Head of caudate nucleus (tissue), 42 donors: ENCODE measurements around the gene SSH2.

Experiments used
- DNase-seq, 42 donors: peaks; one replicate each; pipeline versions ENCODE4 v3.0.0 to v3.0.0-alpha.2; 2020 to 2021; ENCODE audit warnings: mixed read lengths in 7 of 42
- intact Hi-C: fragments of 100-400 bp; cut with DNase I; formaldehyde crosslinking; loops from one replicate; pipeline ENCODE4 v1.15.0; 2022

Gene SSH2

GRCh38 chr17:29582254-29582765 lies 347.7 kb downstream of the SSH2 start:
- intact Hi-C loops, result no loop called here
- peak in 1 of 42 donors; percentile 16 for DNase-seq

GRCh38 chr17:29581583-29582253 lies 348.3 kb downstream of the SSH2 start:
- DNase-seq, result peak in 25 of 42 donors; percentile 37 to 83 (median 65)
- intact Hi-C loops, result no loop called here

- intact Hi-C loops, result loop anchor here (10.0 kb wide), 1 partner anchor 205 kb away; no protein-coding TSS in a partner anchor
- DNase-seq, result peak; percentile 83 to 97 (median 92)
These were observed 349.9 kb downstream of the SSH2 start for GRCh38 chr17:29579866-29580771.

DNA sequence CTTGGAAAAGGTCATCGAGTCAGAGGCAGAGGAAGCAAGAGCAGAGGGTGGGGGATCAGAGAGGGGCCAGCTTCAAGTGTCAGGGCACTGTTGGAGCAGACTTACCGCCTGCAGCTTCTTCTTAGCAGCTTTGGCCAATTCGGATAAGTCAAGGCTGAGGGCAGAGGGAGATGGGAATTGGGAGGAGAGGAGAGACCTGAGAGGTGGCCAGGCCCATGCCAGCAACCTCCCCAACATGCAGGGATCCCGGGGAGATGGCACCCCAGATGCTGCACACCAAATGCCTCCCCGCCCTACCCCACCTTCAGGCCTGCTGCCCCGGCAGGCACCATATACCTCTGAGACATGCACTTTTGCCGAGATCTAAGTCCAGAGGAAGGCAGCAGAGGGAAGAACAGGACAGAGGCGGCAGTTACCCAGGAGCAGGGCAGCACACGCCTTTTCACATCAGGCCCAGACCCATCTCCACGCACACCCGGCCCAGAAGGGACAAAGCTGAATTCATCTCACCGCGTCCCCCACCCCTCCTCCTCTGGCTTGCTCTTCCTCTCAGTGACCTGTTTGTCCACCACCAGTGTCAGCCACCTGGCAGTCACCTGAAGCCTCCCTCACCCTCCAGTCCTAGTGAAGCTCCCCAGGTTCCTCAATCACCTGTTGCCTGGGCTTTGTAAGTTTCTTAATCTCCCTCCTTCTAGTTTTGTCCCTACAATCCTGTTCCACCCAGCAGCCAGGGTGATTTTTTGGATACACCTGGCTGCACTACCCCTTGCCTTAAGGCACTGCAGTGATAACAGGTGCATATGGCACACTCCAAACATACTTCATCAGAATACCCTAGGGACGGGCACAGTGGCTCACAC lies 351.2 kb downstream of the SSH2 start:
- no peak for DNase-seq
- intact Hi-C loops, result loop anchor here (10.0 kb wide), 1 partner anchor 204 kb away; no protein-coding TSS in a partner anchor

DNA sequence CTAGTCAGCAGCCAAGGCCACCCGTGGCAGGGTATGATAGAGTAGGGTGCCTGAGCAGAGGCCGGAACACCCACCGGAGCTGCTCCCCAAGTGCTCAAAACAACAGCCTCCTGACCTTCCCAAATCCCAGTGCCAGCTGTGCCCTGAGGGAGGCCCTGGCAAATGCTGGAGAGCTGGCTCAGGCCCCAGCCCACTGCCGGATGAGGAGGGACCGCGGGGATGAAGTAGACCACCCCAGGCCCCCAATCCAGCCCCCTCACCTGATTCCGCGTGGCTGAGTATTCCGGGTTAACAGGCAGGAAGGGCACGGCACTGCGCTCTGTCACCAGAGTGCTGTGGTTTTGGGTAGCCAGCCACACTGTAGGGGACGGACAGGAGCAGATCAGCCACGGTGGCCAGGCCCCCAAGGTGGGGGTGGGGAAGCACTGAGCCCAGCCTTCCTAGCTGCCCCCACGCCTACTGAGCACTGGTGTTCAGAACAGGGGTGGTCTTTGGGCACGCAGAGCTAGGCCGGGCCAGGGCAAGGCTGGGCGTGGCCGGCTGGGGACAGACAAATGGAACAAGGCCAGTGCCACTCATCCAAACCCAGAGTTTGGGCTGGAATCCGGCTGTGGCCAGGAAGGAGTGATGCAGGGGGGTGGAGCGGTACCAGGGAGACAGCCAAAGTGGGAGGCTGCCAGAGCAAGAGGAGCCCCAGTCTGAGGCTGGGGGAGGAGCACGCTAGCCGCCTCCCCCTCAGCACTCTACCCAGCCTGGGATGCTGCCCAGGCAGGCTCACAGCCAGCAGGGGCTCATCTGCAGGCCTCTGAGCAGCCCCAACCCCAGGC lies 352.4 kb downstream of the SSH2 start:
- intact Hi-C loops, result loop anchor here (10.0 kb wide), 1 partner anchor 203 kb away; no protein-coding TSS in a partner anchor
- peak in 33 of 42 donors; percentile 55 to 87 (median 70) for DNase-seq

DNA sequence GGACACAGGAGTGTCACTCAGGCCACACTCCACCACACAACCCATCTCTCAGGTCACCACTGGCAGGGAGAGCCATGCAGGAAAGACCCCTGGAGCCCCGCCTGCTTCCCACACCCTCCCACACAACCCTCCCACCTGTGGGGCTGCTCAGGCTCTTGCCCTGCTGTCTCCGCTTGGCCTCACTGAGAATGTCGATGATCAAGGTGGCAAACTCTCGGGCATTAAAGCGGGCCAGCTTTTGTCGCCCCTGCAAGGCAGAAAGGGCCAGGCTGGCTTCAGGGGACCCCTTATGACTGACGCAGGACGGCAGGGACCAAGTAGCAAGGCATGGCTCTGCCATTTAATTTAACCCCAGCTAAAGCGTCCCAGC lies 353.0 kb downstream of the SSH2 start:
- intact Hi-C loops, result loop anchor here (10.0 kb wide), 1 partner anchor 202 kb away; no protein-coding TSS in a partner anchor
- peak in 2 of 42 donors; percentile 1 to 2 for DNase-seq

DNA sequence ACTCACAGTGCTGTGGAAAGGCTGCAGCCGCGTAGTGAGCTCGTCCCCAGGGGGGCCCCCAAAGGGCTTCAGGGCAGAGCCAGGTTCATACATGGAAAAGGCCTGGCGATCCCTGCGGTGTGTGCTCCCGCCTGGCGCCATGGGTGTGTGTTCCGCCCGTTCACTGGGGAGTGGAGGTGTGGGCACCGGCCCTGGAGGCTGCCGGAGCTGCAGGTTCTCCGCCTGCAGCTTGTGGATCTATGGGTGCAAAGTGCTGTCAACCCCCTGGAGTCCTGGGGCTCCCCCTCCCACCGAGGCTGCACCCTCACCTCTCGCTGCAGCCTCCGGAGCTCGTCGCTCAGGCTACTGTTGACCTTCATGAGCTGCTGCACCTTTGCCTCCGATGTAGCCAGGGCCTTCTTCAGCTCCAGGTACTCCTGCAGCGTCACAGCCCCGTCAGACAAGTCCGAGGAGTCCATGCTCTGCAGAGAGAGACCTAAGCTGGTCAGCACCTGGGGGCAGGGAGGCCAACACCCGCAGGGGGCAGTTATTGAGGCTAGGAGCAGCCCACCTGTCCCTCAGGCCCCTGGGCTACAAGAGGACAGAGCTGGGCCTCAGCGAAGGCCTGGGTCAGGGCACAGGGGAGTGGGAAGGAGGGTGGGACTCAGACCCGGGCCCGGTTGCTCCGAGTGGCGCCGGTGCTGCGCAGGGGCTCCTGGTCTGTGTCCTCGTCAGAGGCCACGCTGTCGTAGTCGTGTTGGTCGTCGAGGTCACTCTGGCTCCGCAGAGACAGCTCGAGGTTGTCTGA lies 353.6 kb downstream of the SSH2 start:
- intact Hi-C loops, result loop anchor here (10.0 kb wide), 1 partner anchor 202 kb away; no protein-coding TSS in a partner anchor
- DNase-seq, result peak in 2 of 42 donors; percentile 2 to 5
